Measurements from ENCODE around the gene PSPH.
"Not testable (repeated sequence)": the region's sequence is repeated elsewhere in the genome, so short reads cannot be mapped to it uniquely, and the experiment has no call there.

PSPH gene

DNA sequence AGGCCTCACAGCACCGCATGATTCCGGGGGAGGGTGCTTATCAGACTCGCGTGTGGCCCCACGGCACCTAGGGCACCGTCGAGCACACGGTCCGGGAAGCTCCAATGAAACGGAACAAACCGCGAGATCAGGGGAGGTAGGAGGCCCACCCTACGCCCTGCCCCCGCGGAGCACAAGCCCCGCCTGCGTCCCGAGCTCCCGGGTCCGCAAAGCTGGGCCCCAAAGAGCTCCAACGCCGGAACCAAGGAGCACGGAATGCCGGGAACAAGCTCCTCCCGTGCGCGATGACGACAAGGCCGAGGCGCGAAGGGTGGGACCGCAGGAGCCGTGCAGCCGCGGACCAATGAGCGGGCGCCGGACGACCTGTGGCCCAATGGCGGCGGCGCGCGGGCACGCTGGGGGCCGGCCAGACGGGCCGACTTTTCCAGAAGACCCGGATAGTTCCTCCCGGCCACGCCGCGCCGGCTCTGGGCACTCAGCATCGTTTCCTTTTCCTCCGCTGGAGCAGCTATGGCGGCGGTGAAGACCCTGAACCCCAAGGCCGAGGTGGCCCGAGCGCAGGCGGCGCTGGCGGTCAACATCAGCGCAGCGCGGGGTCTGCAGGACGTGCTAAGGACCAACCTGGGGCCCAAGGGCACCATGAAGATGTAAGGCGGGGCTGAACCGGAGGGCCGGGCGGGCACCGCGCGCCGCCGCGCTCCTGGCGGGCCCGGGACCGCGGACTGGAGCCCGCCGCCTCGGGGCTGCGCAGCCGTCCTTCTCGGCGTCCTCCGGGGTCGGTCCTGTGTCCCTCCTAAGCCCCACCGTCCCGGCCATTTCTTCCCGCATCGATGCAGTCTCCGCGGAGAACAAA lies at the start of gene PSPH, which contains the start of gene CCT6A:
PSPH (minus strand) TSS at position 106 of the 853 bp plus-strand sequence. CDS start 30,232 bp downstream, outside the sequence.
CCT6A (plus strand) TSS at position 427 of the 853 bp plus-strand sequence; CDS start at position 511, 84 bp downstream.
- H3K36me3 ChIP-seq (ENCODE audit: insufficient read depth, insufficient read length, low read length) = peaks cover 54% of the 10 kb centered on the region
- peak within 1 kb of the TSS; percentile 99 for H3K9ac ChIP-seq (ENCODE audit: insufficient read length, low read depth)
- H3K9me3 ChIP-seq (ENCODE audit: insufficient read depth, low read length) = no peaks in the 10 kb centered on the region
- H3K27me3 ChIP-seq (ENCODE audit: insufficient read depth, insufficient read length) = no peaks in the 10 kb centered on the region
- H3K4me3 ChIP-seq (ENCODE audit: insufficient read length, low read depth) = peak within 1 kb of the TSS; percentile 90
- no peak for TF ChIP-seq ZNF274 (IDR thresholded peaks at IDR 0.05; ENCODE audit: low read depth, low read length)
- TF ChIP-seq YY1 (IDR thresholded peaks at IDR 0.05; ENCODE audit: insufficient read depth, insufficient read length) = peak; percentile 39
- TF ChIP-seq SUZ12 (IDR thresholded peaks at IDR 0.05; ENCODE audit: extremely low read depth, insufficient read depth, insufficient read length) = no peak
- peaks cover 2% of the 10 kb centered on the region for H3K4me1 ChIP-seq (ENCODE audit: insufficient read depth, insufficient read length)
- peak; percentile 99 for DNase-seq (ENCODE audit: low read depth, low spot score)

GRCh38 chr7:56099653-56100052 lies 48.4 kb upstream of the PSPH start:
- no peaks in the 10 kb centered on the region for H3K27me3 ChIP-seq (ENCODE audit: insufficient read depth, insufficient read length)
- no peaks in the 10 kb centered on the region for H3K4me1 ChIP-seq (ENCODE audit: insufficient read depth, insufficient read length)
- H3K9ac ChIP-seq (ENCODE audit: insufficient read length, low read depth) = no peak overlapping the region
- TF ChIP-seq YY1 (IDR thresholded peaks at IDR 0.05; ENCODE audit: insufficient read depth, insufficient read length) = no peak
- TF ChIP-seq SUZ12 (IDR thresholded peaks at IDR 0.05; ENCODE audit: extremely low read depth, insufficient read depth, insufficient read length) = no peak
- TF ChIP-seq ZNF274 (IDR thresholded peaks at IDR 0.05; ENCODE audit: low read depth, low read length) = no peak
- no peak for DNase-seq (ENCODE audit: low read depth, low spot score)
- peaks cover 60% of the 10 kb centered on the region for H3K36me3 ChIP-seq (ENCODE audit: insufficient read depth, insufficient read length, low read length)
- no peaks in the 10 kb centered on the region for H3K9me3 ChIP-seq (ENCODE audit: insufficient read depth, low read length)
- H3K4me3 ChIP-seq (ENCODE audit: insufficient read length, low read depth) = no peak overlapping the region

DNA sequence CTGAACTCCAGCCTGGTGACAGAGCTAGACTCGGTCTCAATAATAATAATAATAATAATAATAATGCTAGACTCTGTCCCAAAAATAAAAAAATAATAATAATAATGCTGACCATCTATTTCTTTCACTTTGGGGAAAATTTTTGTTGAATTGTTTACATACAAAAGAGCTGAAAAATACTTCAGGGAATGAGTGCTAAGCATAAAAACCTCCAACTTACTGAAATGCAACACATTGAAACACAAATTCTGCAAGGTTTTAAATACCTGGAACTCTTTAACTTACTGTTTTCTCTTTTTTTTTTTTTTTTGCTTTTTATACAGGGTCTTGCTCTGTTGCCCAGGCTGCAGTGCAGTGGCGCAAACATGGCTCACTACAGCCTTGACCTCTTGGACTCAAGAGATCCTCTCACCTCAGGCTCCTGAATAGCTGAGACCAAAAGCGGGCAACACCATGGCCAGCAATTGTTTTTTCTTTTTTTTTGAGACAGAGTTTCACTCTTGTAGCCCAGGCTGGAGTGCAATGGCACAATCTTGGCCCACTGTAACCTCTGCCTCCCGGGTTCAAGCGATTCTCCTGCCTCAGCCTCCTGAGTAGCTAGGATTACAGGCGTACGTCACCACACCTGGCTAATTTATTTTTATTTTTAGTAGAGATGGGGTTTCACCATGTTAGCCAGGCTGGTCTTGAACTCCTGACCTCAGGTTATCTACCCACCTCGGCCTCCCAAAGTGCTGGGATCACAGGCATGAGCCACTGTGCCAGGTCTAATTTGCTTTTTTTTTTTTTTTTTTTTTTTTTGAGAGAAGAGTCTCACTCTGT lies 47.2 kb upstream of the PSPH start:
- not testable (repeated sequence) for H3K9me3 ChIP-seq (ENCODE audit: insufficient read depth, low read length); H3K4me3 ChIP-seq (ENCODE audit: insufficient read length, low read depth); H3K9ac ChIP-seq (ENCODE audit: insufficient read length, low read depth); DNase-seq (ENCODE audit: low read depth, low spot score); H3K4me1 ChIP-seq (ENCODE audit: insufficient read depth, insufficient read length); H3K27me3 ChIP-seq (ENCODE audit: insufficient read depth, insufficient read length)
- peaks cover 47% of the 10 kb centered on the region for H3K36me3 ChIP-seq (ENCODE audit: insufficient read depth, insufficient read length, low read length)

DNA sequence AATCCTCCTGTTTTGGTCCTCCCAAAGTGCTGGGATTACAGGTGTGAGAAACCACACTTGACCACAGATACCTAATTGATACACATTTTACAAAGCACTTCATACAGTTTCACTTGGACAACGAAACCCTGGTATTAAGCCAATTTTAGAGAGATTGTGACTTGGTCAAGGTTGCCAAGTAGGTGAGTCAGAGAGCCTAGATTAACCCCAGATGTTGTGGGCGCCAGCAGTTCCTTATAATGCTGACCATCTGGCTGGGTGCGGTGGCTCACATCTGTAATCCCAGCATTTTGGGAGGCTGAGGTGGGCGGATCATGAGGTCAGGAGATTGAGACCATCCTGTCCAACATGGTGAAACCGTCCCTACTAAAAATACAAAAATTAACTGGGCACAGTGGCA lies 46.5 kb upstream of the PSPH start:
- Histone ChIP-seq H3K9ac (ENCODE audit: insufficient read length, low read depth) (no peak overlapping the region), H3K27me3 (ENCODE audit: insufficient read depth, insufficient read length) (no peaks in the 10 kb centered on the region), H3K36me3 (ENCODE audit: insufficient read depth, insufficient read length, low read length) (peaks cover 40% of the 10 kb centered on the region), H3K4me3 (ENCODE audit: insufficient read length, low read depth) (no peak overlapping the region), H3K4me1 (ENCODE audit: insufficient read depth, insufficient read length) (peaks cover 2% of the 10 kb centered on the region), H3K9me3 (ENCODE audit: insufficient read depth, low read length) (no peaks in the 10 kb centered on the region)
- TF ChIP-seq ZNF274 (IDR thresholded peaks at IDR 0.05; ENCODE audit: low read depth, low read length) (no peak), YY1 (IDR thresholded peaks at IDR 0.05; ENCODE audit: insufficient read depth, insufficient read length) (no peak), SUZ12 (IDR thresholded peaks at IDR 0.05; ENCODE audit: extremely low read depth, insufficient read depth, insufficient read length) (no peak)
- no peak for DNase-seq (ENCODE audit: low read depth, low spot score)

- TF ChIP-seq YY1 (IDR thresholded peaks at IDR 0.05; ENCODE audit: insufficient read depth, insufficient read length) (no peak), SUZ12 (IDR thresholded peaks at IDR 0.05; ENCODE audit: extremely low read depth, insufficient read depth, insufficient read length) (no peak), ZNF274 (IDR thresholded peaks at IDR 0.05; ENCODE audit: low read depth, low read length) (no peak)
- peaks cover 2% of the 10 kb centered on the region for H3K4me1 ChIP-seq (ENCODE audit: insufficient read depth, insufficient read length)
- H3K36me3 ChIP-seq (ENCODE audit: insufficient read depth, insufficient read length, low read length) = peaks cover 21% of the 10 kb centered on the region
- H3K9me3 ChIP-seq (ENCODE audit: insufficient read depth, low read length) = no peaks in the 10 kb centered on the region
- no peaks in the 10 kb centered on the region for H3K27me3 ChIP-seq (ENCODE audit: insufficient read depth, insufficient read length)
- DNase-seq (ENCODE audit: low read depth, low spot score) = peak; percentile 39
- no peak within 1 kb of the TSS for H3K4me3 ChIP-seq (ENCODE audit: insufficient read length, low read depth)
- no peak within 1 kb of the TSS for H3K9ac ChIP-seq (ENCODE audit: insufficient read length, low read depth)
Measured at GRCh38 chr7:56092789-56093531, 41.7 kb upstream of the PSPH start, which contains the start of gene PHKG1. PHKG1 (minus strand) TSS chr7:56092952; CDS start chr7:56088941, 4,011 bp downstream.

- H3K9ac ChIP-seq (ENCODE audit: insufficient read length, low read depth); H3K4me3 ChIP-seq (ENCODE audit: insufficient read length, low read depth); DNase-seq (ENCODE audit: low read depth, low spot score): not testable (repeated sequence)
Measured at GRCh38 chr7:56092388-56092787, 41.1 kb upstream of the PSPH start.

GRCh38 chr7:56091591-56091990 lies 40.3 kb upstream of the PSPH start:
- Histone ChIP-seq H3K9me3 (ENCODE audit: insufficient read depth, low read length) (no peaks in the 10 kb centered on the region), H3K4me3 (ENCODE audit: insufficient read length, low read depth) (no peak overlapping the region), H3K4me1 (ENCODE audit: insufficient read depth, insufficient read length) (peaks cover 6% of the 10 kb centered on the region), H3K27me3 (ENCODE audit: insufficient read depth, insufficient read length) (no peaks in the 10 kb centered on the region), H3K36me3 (ENCODE audit: insufficient read depth, insufficient read length, low read length) (peaks cover 25% of the 10 kb centered on the region), H3K9ac (ENCODE audit: insufficient read length, low read depth) (no peak overlapping the region)
- no peak for DNase-seq (ENCODE audit: low read depth, low spot score)
- no peak for TF ChIP-seq YY1 (IDR thresholded peaks at IDR 0.05; ENCODE audit: insufficient read depth, insufficient read length)
- no peak for TF ChIP-seq SUZ12 (IDR thresholded peaks at IDR 0.05; ENCODE audit: extremely low read depth, insufficient read depth, insufficient read length)
- TF ChIP-seq ZNF274 (IDR thresholded peaks at IDR 0.05; ENCODE audit: low read depth, low read length) = no peak

More at GRCh38 chr7:56092388-56092787, 41.1 kb upstream of the PSPH start:
- H3K36me3 ChIP-seq (ENCODE audit: insufficient read depth, insufficient read length, low read length) = peaks cover 22% of the 10 kb centered on the region
- H3K4me1 ChIP-seq (ENCODE audit: insufficient read depth, insufficient read length); H3K9me3 ChIP-seq (ENCODE audit: insufficient read depth, low read length); H3K27me3 ChIP-seq (ENCODE audit: insufficient read depth, insufficient read length): not testable (repeated sequence)
